Measurements from ENCODE around the gene NDUFAF2.

Gene NDUFAF2

GRCh38 chr5:61114441-61114840 is 169.4 kb downstream of the NDUFAF2 start:
- no peak overlapping the region for H3K4me3 ChIP-seq (ENCODE audit: control insufficient read depth, low read depth, low read length)
- no peak for DNase-seq (ENCODE audit: low read depth)
- no peak for TF ChIP-seq CTCF (IDR thresholded peaks at IDR 0.05; ENCODE audit: control insufficient read depth, insufficient read depth, low read depth, low read length, missing control alignments)

- no peak for TF ChIP-seq CTCF (IDR thresholded peaks at IDR 0.05; ENCODE audit: control insufficient read depth, insufficient read depth, low read depth, low read length, missing control alignments)
- no peak overlapping the region for H3K4me3 ChIP-seq (ENCODE audit: control insufficient read depth, low read depth, low read length)
- DNase-seq (ENCODE audit: low read depth): no peak
These were observed 171.0 kb downstream of the NDUFAF2 start for GRCh38 chr5:61115968-61116367.

- no peak for TF ChIP-seq CTCF (IDR thresholded peaks at IDR 0.05; ENCODE audit: control insufficient read depth, insufficient read depth, low read depth, low read length, missing control alignments)
- no peak overlapping the region for H3K4me3 ChIP-seq (ENCODE audit: control insufficient read depth, low read depth, low read length)
- no peak for DNase-seq (ENCODE audit: low read depth)
These were observed 174.1 kb downstream of the NDUFAF2 start for GRCh38 chr5:61119066-61119465.

- DNase-seq (ENCODE audit: low read depth): no peak
- TF ChIP-seq CTCF (IDR thresholded peaks at IDR 0.05; ENCODE audit: control insufficient read depth, insufficient read depth, low read depth, low read length, missing control alignments): no peak
These were observed 175.5 kb downstream of the NDUFAF2 start for GRCh38 chr5:61120534-61120933.

GRCh38 chr5:61123145-61123544 is 178.1 kb downstream of the NDUFAF2 start:
- TF ChIP-seq CTCF (IDR thresholded peaks at IDR 0.05; ENCODE audit: control insufficient read depth, insufficient read depth, low read depth, low read length, missing control alignments): no peak
- no peak overlapping the region for H3K4me3 ChIP-seq (ENCODE audit: control insufficient read depth, low read depth, low read length)
- DNase-seq (ENCODE audit: low read depth): no peak

More at GRCh38 chr5:61120534-61120933, 175.5 kb downstream of the NDUFAF2 start:
- H3K4me3 ChIP-seq (ENCODE audit: control insufficient read depth, low read depth, low read length): no peak overlapping the region

GRCh38 chr5:61130289-61130688 is 185.3 kb downstream of the NDUFAF2 start:
- no peak for TF ChIP-seq CTCF (IDR thresholded peaks at IDR 0.05; ENCODE audit: control insufficient read depth, insufficient read depth, low read depth, low read length, missing control alignments)
- no peak overlapping the region for H3K4me3 ChIP-seq (ENCODE audit: control insufficient read depth, low read depth, low read length)
- no peak for DNase-seq (ENCODE audit: low read depth)

- peak; percentile 55 for DNase-seq (ENCODE audit: low read depth)
- no peak overlapping the region for H3K4me3 ChIP-seq (ENCODE audit: control insufficient read depth, low read depth, low read length)
- no peak for TF ChIP-seq CTCF (IDR thresholded peaks at IDR 0.05; ENCODE audit: control insufficient read depth, insufficient read depth, low read depth, low read length, missing control alignments)
These were observed 187.6 kb downstream of the NDUFAF2 start for GRCh38 chr5:61132559-61132958.

Data from AG09309 (cell line).